Measurements from ENCODE around the gene KIF26B.

- TF ChIP-seq ELK1 (IDR thresholded peaks at IDR 0.05; ENCODE audit: borderline replicate concordance, low read depth, low read length), result no peak
- TF ChIP-seq CTCF (conservative IDR thresholded peaks at IDR 0.05; ENCODE audit: low read depth, low read length), result no peak
- no peak for TF ChIP-seq POLR2A (IDR thresholded peaks at IDR 0.05; ENCODE audit: low read depth, low read length)
- TF ChIP-seq MXI1 (IDR thresholded peaks at IDR 0.05; ENCODE audit: borderline replicate concordance, low read depth, low read length), result no peak
- no peak for TF ChIP-seq RCOR1 (IDR thresholded peaks at IDR 0.05; ENCODE audit: insufficient replicate concordance, low read length)
- no peak for TF ChIP-seq MAZ (IDR thresholded peaks at IDR 0.05; ENCODE audit: borderline replicate concordance, low read depth, low read length)
- no peak for TF ChIP-seq SMC3 (IDR thresholded peaks at IDR 0.05; ENCODE audit: low read depth, low read length)
- no peak for TF ChIP-seq USF2 (IDR thresholded peaks at IDR 0.05; ENCODE audit: low read depth, low read length)
These were observed 231.6 kb downstream of the KIF26B start for GRCh38 chr1:245386297-245386971.

Measured in IMR-90 (cell line).